GM23338 (cell line): ENCODE measurements around the gene HDGFL2. TPM values are rescaled to one million over a fixed set of nuclear protein-coding genes. Genes with fewer than 3 reads are reported as not detected.
A peak's percentile ranks its signal among the peaks of the same experiment; 100 is the strongest.

Experiments used
- ATAC-seq: fragments of 200-7000 bp; cut with Tn5 transposase; 3 replicates; pipeline ENCODE4 v1.9.1; 2020
- DNase-seq: peaks from one replicate; pipeline ENCODE4 v3.0.0-alpha.2; 2015; ENCODE audit warnings: low spot score
- H2AFZ ChIP-seq: fragments of 200-600 bp; sonication (generic); 2 replicates; pipeline ENCODE4 v1.8.0; 2016; ENCODE audit warnings: antibody characterized with exemption, mild to moderate bottlenecking, moderate library complexity
- H3F3A ChIP-seq: fragments of 200-600 bp; sonication (generic); replicated peaks from 2 replicates; pipeline ENCODE4 v1.8.0; 2017; ENCODE audit warnings: antibody characterized with exemption, mixed run types, low read depth
- H3K27ac ChIP-seq: fragments of 200-600 bp; sonication (generic); 2 replicates; pipeline ENCODE4 v1.6.1; 2016; ENCODE audit warnings: low read depth
- H3K27me3 ChIP-seq: fragments of 200-600 bp; sonication (generic); 2 replicates; pipeline ENCODE4 v1.8.0; 2016; ENCODE audit warnings: mild to moderate bottlenecking, mixed run types, moderate library complexity; ENCODE audit not compliant: insufficient read depth
- H3K36me3 ChIP-seq: fragments of 200-600 bp; sonication (generic); 2 replicates; pipeline ENCODE4 v1.8.0; 2016; ENCODE audit warnings: mild to moderate bottlenecking; ENCODE audit not compliant: insufficient read depth
- H3K4me1 ChIP-seq: fragments of 200-600 bp; sonication (generic); 2 replicates; pipeline ENCODE4 v1.8.0; 2016; ENCODE audit warnings: mild to moderate bottlenecking, moderate library complexity; ENCODE audit not compliant: insufficient read depth
- H3K4me2 ChIP-seq: fragments of 200-600 bp; sonication (generic); 2 replicates; pipeline ENCODE4 v1.7.1; 2017; ENCODE audit warnings: mixed run types
- H3K4me3 ChIP-seq: fragments of 200-600 bp; sonication (generic); 2 replicates; pipeline ENCODE4 v1.6.1; 2016; ENCODE audit warnings: mixed run types
- H3K79me2 ChIP-seq: fragments of 200-600 bp; sonication (generic); replicated peaks from 2 replicates; pipeline ENCODE4 v1.8.0; 2017; ENCODE audit warnings: mild to moderate bottlenecking; ENCODE audit not compliant: insufficient read depth
- H3K9me2 ChIP-seq: fragments of 200-600 bp; sonication (generic); 2 replicates; pipeline ENCODE4 v1.8.0; 2017; ENCODE audit not compliant: insufficient read depth
- H4K20me1 ChIP-seq: fragments of 200-600 bp; sonication (generic); replicated peaks from 2 replicates; pipeline ENCODE4 v1.8.0; 2017; ENCODE audit warnings: mild to moderate bottlenecking; ENCODE audit not compliant: insufficient read depth
- H3K27ac Mint-ChIP-seq: 2 replicates; pipeline ENCODE4 v1.8.0; 2020; ENCODE audit warnings: inconsistent platforms, mild to moderate bottlenecking, moderate library complexity, mixed read lengths
- H3K27me3 Mint-ChIP-seq: 3 replicates; pipeline ENCODE4 v1.8.0; 2022; ENCODE audit warnings: low read depth, mild to moderate bottlenecking, moderate library complexity, mixed read lengths, inconsistent platforms; ENCODE audit not compliant: insufficient read depth, poor library complexity
- H3K36me3 Mint-ChIP-seq: 3 replicates; pipeline ENCODE4 v1.8.0; 2021; ENCODE audit warnings: low read depth, mild to moderate bottlenecking, inconsistent platforms, moderate library complexity, mixed read lengths
- H3K4me1 Mint-ChIP-seq: 3 replicates; pipeline ENCODE4 v1.8.0; 2020; ENCODE audit warnings: mild to moderate bottlenecking, inconsistent platforms, mixed read lengths
- H3K4me3 Mint-ChIP-seq: 3 replicates; pipeline ENCODE4 v1.8.0; 2021; ENCODE audit warnings: moderate library complexity, mild to moderate bottlenecking, inconsistent platforms, mixed read lengths
- H3K9me3 Mint-ChIP-seq: 3 replicates; pipeline ENCODE4 v1.8.0; 2020; ENCODE audit warnings: moderate library complexity, mild to moderate bottlenecking, inconsistent platforms, mixed read lengths
- CREB1 ChIP-seq: fragments of 250-450 bp; sonication (Bioruptor Pico); IDR thresholded peaks from 2 replicates; pipeline ENCODE4 v1.5.0; 2020; ENCODE audit warnings: low read depth, mild to moderate bottlenecking, moderate library complexity
- EZH2 ChIP-seq: fragments of 200-600 bp; sonication (generic); IDR thresholded peaks from one replicate; pipeline ENCODE4 v1.8.0; 2017; ENCODE audit warnings: antibody characterized with exemption, mild to moderate bottlenecking, low read depth; ENCODE audit not compliant: unreplicated experiment
- EZH2phosphoT487 ChIP-seq: fragments of 200-600 bp; sonication (generic); IDR thresholded peaks from one replicate; pipeline ENCODE4 v1.8.1; 2018; ENCODE audit warnings: antibody characterized with exemption; ENCODE audit not compliant: unreplicated experiment
- JUNB ChIP-seq: IDR thresholded peaks from one replicate; pipeline ENCODE4 v1.6.1; 2016; ENCODE audit warnings: antibody characterized with exemption; ENCODE audit not compliant: unreplicated experiment
- NANOG ChIP-seq: IDR thresholded peaks from 2 replicates; pipeline ENCODE4 v1.6.1; 2016; ENCODE audit warnings: antibody characterized with exemption, borderline replicate concordance
- POLR2AphosphoS5 ChIP-seq: IDR thresholded peaks from 2 replicates; pipeline ENCODE4 v1.6.1; 2016; ENCODE audit warnings: antibody characterized with exemption, low read depth
- STAT1 ChIP-seq: IDR thresholded peaks from one replicate; pipeline ENCODE4 v1.6.1; 2016; ENCODE audit warnings: antibody characterized with exemption; ENCODE audit not compliant: unreplicated experiment
- ZNF114 ChIP-seq: fragments of 250-450 bp; sonication (Bioruptor Pico); IDR thresholded peaks from 2 replicates; pipeline ENCODE4 v1.5.0; 2020; ENCODE audit warnings: mild to moderate bottlenecking, moderate library complexity
- ZNF331 ChIP-seq: fragments of 250-450 bp; sonication (Bioruptor Pico); IDR thresholded peaks from 2 replicates; pipeline ENCODE4 v1.5.0; 2020; ENCODE audit warnings: low read depth, mild to moderate bottlenecking, moderate library complexity
- polyA plus RNA-seq: library from polyadenylated mRNA; unstranded; fragments of >200 nt; fragmentation: Nextera tagmentation; extraction: Ambion mirVana; gene quantifications from 2 replicates; pipeline ENCODE4 v1.2.1, GENCODE V29; 2016
- total RNA-seq: library from RNA; depleted of rRNA; stranded (reverse); fragments of >200 nt; shearing (Covaris generic); gene quantifications from 2 replicates; pipeline ENCODE4 v1.2.3, GENCODE V29; 2014
- TF ChIP-seq, protein P1 (sequence below), 2 experiments: fragments of 200-600 bp in 1 of 2; sonication (generic) in 1 of 2; conservative IDR thresholded peaks; 2 replicates each; pipeline versions ENCODE4 v1.5.1 to v1.6.1; 2016 to 2017; ENCODE audit warnings: antibody characterized with exemption in 2 of 2, low read depth in 2 of 2, mild to moderate bottlenecking in 2 of 2, moderate library complexity in 1 of 2
- TF ChIP-seq, protein P2 (sequence below): fragments of 250-450 bp; sonication (Bioruptor Pico); IDR thresholded peaks from 2 replicates; pipeline ENCODE4 v1.5.0; 2020; ENCODE audit warnings: mild to moderate bottlenecking, moderate library complexity
- TF ChIP-seq, protein P3 (sequence below): IDR thresholded peaks from 2 replicates; pipeline ENCODE4 v1.6.1; 2016; ENCODE audit warnings: antibody characterized with exemption

HDGFL2 gene
- total and polyA plus RNA-seq, 2 experiments from 2014 or later = 64.8 to 113 TPM

DNA sequence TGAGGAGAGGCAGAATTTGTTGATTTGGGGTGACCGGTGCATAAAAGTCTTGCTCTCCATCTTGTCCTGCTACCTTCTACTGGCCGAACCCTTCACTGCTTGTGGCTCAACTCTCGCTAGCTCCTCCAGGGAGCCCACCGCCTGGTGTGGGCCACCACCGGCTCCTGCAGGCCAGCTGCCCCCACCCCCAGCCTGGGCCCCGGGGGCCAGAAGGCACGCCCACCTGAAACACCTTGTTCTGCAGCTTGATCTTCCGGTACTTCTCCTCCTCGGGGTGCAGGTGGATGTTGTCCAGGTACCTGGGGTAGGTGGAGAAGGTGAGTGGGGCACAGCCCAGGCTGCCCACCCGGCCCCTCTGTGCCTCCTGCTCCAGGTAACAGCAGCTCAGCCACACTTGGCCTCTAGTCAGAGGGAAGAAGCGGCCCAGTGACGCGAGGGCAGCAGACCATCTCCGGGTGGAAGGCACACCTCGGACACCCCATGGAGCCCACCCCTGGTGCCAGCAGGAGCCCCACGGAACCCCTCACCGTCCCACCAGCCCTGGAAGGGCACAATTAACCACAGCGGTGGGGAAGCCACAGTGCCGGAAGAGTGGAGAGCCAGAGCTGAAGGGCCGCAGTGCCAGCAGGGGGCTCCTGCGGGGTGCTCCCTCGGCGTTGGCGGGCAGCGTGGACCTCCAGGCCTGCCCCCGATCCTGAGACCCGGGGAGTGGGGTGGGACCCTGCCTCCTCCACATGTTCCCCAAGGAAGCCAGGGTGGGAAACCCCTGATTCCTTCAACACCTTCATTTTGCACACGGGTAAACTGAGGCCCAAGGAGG, 24.6 kb upstream of the HDGFL2 start:
- Histone ChIP-seq H3K4me1 (no peaks in the 10 kb centered on the region), H3K36me3 (no peaks in the 10 kb centered on the region), H4K20me1 (peaks cover 9% of the 10 kb centered on the region), H3K27me3 (no peaks in the 10 kb centered on the region), H3K4me2 (no peak overlapping the region), H3K9me2 (no peaks in the 10 kb centered on the region), H3K27ac (no peak overlapping the region), H2AFZ (no peak overlapping the region), H3K79me2 (no peaks in the 10 kb centered on the region), H3K4me3 (no peak overlapping the region), H3F3A (peaks cover 21% of the 10 kb centered on the region; the same call in 1 of the 2 replicates)
- DNase-seq (no peak), ATAC-seq (no peak)
- Mint-ChIP-seq H3K4me3 (no peak overlapping the region), H3K27me3 (peaks cover 44% of the 10 kb centered on the region), H3K4me1 (peaks cover 7% of the 10 kb centered on the region; the same call in 2 of the 3 replicates), H3K36me3 (peaks cover 50% of the 10 kb centered on the region), H3K9me3 (no peaks in the 10 kb centered on the region; the same call in 1 of the 3 replicates), H3K27ac (no peak overlapping the region)
- TF ChIP-seq, protein P1, sequence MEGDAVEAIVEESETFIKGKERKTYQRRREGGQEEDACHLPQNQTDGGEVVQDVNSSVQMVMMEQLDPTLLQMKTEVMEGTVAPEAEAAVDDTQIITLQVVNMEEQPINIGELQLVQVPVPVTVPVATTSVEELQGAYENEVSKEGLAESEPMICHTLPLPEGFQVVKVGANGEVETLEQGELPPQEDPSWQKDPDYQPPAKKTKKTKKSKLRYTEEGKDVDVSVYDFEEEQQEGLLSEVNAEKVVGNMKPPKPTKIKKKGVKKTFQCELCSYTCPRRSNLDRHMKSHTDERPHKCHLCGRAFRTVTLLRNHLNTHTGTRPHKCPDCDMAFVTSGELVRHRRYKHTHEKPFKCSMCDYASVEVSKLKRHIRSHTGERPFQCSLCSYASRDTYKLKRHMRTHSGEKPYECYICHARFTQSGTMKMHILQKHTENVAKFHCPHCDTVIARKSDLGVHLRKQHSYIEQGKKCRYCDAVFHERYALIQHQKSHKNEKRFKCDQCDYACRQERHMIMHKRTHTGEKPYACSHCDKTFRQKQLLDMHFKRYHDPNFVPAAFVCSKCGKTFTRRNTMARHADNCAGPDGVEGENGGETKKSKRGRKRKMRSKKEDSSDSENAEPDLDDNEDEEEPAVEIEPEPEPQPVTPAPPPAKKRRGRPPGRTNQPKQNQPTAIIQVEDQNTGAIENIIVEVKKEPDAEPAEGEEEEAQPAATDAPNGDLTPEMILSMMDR (conservative IDR thresholded peaks at IDR 0.05; ENCODE audit: low read depth in 2 of 2) = peak; percentile 10 to 12; a peak in 1 of 4 replicates
- TF ChIP-seq JUNB = no peak
- TF ChIP-seq EZH2phosphoT487 = no peak
- TF ChIP-seq NANOG = no peak
- no peak for TF ChIP-seq ZNF114 (CRISPR knock-in tag)
- TF ChIP-seq POLR2AphosphoS5 = peak; percentile 46; the same call in 1 of the 2 replicates
- TF ChIP-seq, protein P2, sequence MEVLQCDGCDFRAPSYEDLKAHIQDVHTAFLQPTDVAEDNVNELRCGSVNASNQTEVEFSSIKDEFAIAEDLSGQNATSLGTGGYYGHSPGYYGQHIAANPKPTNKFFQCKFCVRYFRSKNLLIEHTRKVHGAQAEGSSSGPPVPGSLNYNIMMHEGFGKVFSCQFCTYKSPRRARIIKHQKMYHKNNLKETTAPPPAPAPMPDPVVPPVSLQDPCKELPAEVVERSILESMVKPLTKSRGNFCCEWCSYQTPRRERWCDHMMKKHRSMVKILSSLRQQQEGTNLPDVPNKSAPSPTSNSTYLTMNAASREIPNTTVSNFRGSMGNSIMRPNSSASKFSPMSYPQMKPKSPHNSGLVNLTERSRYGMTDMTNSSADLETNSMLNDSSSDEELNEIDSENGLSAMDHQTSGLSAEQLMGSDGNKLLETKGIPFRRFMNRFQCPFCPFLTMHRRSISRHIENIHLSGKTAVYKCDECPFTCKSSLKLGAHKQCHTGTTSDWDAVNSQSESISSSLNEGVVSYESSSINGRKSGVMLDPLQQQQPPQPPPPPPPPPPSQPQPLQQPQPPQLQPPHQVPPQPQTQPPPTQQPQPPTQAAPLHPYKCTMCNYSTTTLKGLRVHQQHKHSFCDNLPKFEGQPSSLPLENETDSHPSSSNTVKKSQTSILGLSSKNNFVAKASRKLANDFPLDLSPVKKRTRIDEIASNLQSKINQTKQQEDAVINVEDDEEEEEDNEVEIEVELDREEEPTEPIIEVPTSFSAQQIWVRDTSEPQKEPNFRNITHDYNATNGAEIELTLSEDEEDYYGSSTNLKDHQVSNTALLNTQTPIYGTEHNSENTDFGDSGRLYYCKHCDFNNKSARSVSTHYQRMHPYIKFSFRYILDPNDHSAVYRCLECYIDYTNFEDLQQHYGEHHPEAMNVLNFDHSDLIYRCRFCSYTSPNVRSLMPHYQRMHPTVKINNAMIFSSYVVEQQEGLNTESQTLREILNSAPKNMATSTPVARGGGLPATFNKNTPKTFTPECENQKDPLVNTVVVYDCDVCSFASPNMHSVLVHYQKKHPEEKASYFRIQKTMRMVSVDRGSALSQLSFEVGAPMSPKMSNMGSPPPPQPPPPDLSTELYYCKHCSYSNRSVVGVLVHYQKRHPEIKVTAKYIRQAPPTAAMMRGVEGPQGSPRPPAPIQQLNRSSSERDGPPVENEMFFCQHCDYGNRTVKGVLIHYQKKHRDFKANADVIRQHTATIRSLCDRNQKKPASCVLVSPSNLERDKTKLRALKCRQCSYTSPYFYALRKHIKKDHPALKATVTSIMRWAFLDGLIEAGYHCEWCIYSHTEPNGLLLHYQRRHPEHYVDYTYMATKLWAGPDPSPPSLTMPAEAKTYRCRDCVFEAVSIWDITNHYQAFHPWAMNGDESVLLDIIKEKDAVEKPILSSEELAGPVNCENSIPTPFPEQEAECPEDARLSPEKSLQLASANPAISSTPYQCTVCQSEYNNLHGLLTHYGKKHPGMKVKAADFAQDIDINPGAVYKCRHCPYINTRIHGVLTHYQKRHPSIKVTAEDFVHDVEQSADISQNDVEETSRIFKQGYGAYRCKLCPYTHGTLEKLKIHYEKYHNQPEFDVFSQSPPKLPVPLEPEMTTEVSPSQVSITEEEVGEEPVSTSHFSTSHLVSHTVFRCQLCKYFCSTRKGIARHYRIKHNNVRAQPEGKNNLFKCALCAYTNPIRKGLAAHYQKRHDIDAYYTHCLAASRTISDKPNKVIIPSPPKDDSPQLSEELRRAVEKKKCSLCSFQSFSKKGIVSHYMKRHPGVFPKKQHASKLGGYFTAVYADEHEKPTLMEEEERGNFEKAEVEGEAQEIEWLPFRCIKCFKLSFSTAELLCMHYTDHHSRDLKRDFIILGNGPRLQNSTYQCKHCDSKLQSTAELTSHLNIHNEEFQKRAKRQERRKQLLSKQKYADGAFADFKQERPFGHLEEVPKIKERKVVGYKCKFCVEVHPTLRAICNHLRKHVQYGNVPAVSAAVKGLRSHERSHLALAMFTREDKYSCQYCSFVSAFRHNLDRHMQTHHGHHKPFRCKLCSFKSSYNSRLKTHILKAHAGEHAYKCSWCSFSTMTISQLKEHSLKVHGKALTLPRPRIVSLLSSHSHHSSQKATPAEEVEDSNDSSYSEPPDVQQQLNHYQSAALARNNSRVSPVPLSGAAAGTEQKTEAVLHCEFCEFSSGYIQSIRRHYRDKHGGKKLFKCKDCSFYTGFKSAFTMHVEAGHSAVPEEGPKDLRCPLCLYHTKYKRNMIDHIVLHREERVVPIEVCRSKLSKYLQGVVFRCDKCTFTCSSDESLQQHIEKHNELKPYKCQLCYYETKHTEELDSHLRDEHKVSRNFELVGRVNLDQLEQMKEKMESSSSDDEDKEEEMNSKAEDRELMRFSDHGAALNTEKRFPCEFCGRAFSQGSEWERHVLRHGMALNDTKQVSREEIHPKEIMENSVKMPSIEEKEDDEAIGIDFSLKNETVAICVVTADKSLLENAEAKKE (CRISPR knock-in tag) = no peak
- TF ChIP-seq CREB1 = no peak
- TF ChIP-seq ZNF331 (CRISPR knock-in tag) = no peak
- TF ChIP-seq EZH2 = no peak
- TF ChIP-seq, protein P3, sequence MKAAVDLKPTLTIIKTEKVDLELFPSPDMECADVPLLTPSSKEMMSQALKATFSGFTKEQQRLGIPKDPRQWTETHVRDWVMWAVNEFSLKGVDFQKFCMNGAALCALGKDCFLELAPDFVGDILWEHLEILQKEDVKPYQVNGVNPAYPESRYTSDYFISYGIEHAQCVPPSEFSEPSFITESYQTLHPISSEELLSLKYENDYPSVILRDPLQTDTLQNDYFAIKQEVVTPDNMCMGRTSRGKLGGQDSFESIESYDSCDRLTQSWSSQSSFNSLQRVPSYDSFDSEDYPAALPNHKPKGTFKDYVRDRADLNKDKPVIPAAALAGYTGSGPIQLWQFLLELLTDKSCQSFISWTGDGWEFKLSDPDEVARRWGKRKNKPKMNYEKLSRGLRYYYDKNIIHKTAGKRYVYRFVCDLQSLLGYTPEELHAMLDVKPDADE = no peak
- TF ChIP-seq STAT1 = no peak
